Islet of Langerhans (tissue), 1 donor: ENCODE data around the gene AIPL1.
"Not testable (repeated sequence)": the region's sequence is repeated elsewhere in the genome, so short reads cannot be mapped to it uniquely, and the experiment has no call there.

Source experiments
- FAIRE-seq: peaks from one replicate; lab custom pipeline; 2011; peaks lifted over from hg19 to GRCh38; lab: Jason Lieb, UNC

AIPL1 gene

GRCh38 chr17:6435051-6435450 lies at the start of gene AIPL1:
TSS of gene AIPL1 (minus strand) at chr17:6435121. CDS start at chr17:6435104, 17 bp downstream.
- no peak for FAIRE-seq

- no peak for FAIRE-seq
These were observed 48.6 kb upstream of the AIPL1 start for GRCh38 chr17:6483507-6483906.

GRCh38 chr17:6482796-6483195 lies 47.9 kb upstream of the AIPL1 start:
- not testable (repeated sequence) for FAIRE-seq

- FAIRE-seq = no peak
These were observed 47.2 kb upstream of the AIPL1 start for GRCh38 chr17:6482105-6482455.

GRCh38 chr17:6480303-6480675 lies 45.4 kb upstream of the AIPL1 start:
- no peak for FAIRE-seq

- no peak for FAIRE-seq
These were observed 44.8 kb upstream of the AIPL1 start for GRCh38 chr17:6479622-6480302.

- FAIRE-seq = no peak
These were observed 43.6 kb upstream of the AIPL1 start for GRCh38 chr17:6478486-6478885.

GRCh38 chr17:6477831-6478383 lies 43.0 kb upstream of the AIPL1 start:
- FAIRE-seq = no peak

- no peak for FAIRE-seq
These were observed 41.9 kb upstream of the AIPL1 start for GRCh38 chr17:6476810-6477179.

GRCh38 chr17:6476076-6476809 lies 41.3 kb upstream of the AIPL1 start:
- FAIRE-seq = no peak

GRCh38 chr17:6475411-6475810 lies 40.5 kb upstream of the AIPL1 start:
- no peak for FAIRE-seq

GRCh38 chr17:6474906-6475305 lies 40.0 kb upstream of the AIPL1 start:
- no peak for FAIRE-seq

GRCh38 chr17:6474376-6474775 lies 39.5 kb upstream of the AIPL1 start:
- FAIRE-seq = no peak

- no peak for FAIRE-seq
These were observed 38.3 kb upstream of the AIPL1 start for GRCh38 chr17:6473128-6473767.

- FAIRE-seq = no peak
These were observed 37.6 kb upstream of the AIPL1 start for GRCh38 chr17:6472517-6472916.

- FAIRE-seq = no peak
These were observed 36.9 kb upstream of the AIPL1 start for GRCh38 chr17:6471531-6472465.

- no peak for FAIRE-seq
These were observed 36.0 kb upstream of the AIPL1 start for GRCh38 chr17:6470751-6471521.

GRCh38 chr17:6470146-6470718 lies 35.3 kb upstream of the AIPL1 start:
- no peak for FAIRE-seq

- no peak for FAIRE-seq
These were observed 33.3 kb upstream of the AIPL1 start for GRCh38 chr17:6468051-6468790.

- no peak for FAIRE-seq
These were observed 32.6 kb upstream of the AIPL1 start for GRCh38 chr17:6467567-6467966.
